Neural progenitor cell (in vitro differentiated cells): ENCODE data around the gene SPECC1L. TPM values are rescaled to one million over a fixed set of nuclear protein-coding genes. Genes with fewer than 3 reads are reported as not detected.

ENCODE experiments used
- DNase-seq: peaks from one replicate; pipeline ENCODE4 v3.0.0-alpha.2; 2016; ENCODE audit warnings: low spot score
- H2AFZ ChIP-seq: fragments of 200-600 bp; sonication (generic); replicated peaks from 2 replicates; pipeline ENCODE4 v1.6.1; 2016; ENCODE audit warnings: antibody characterized with exemption
- H3F3A ChIP-seq: fragments of 200-600 bp; sonication (generic); 2 replicates; pipeline ENCODE4 v1.6.1; 2016; ENCODE audit warnings: antibody characterized with exemption, low read depth
- H3K27ac ChIP-seq: fragments of 200-600 bp; sonication (generic); 2 replicates; pipeline ENCODE4 v1.5.1; 2016; ENCODE audit warnings: mild to moderate bottlenecking
- H3K27me3 ChIP-seq: fragments of 200-600 bp; sonication (generic); 2 replicates; pipeline ENCODE4 v1.6.1; 2016; ENCODE audit warnings: mild to moderate bottlenecking, moderate library complexity
- H3K36me3 ChIP-seq: fragments of 200-600 bp; sonication (generic); 2 replicates; pipeline ENCODE4 v1.5.1; 2016
- H3K4me1 ChIP-seq: fragments of 200-600 bp; sonication (generic); 2 replicates; pipeline ENCODE4 v1.6.1; 2016; ENCODE audit warnings: mixed run types
- H3K4me2 ChIP-seq: fragments of 200-600 bp; sonication (generic); 2 replicates; pipeline ENCODE4 v1.6.1; 2016
- H3K4me3 ChIP-seq: fragments of 200-600 bp; sonication (generic); 2 replicates; pipeline ENCODE4 v1.5.1; 2016
- H3K79me2 ChIP-seq: fragments of 200-600 bp; sonication (generic); 2 replicates; pipeline ENCODE4 v1.6.1; 2016; ENCODE audit warnings: low read depth
- H3K9ac ChIP-seq: fragments of 200-600 bp; sonication (generic); 2 replicates; pipeline ENCODE4 v1.6.1; 2016
- H3K9me3 ChIP-seq: fragments of 200-600 bp; sonication (generic); 2 replicates; pipeline ENCODE4 v1.5.1; 2016; ENCODE audit warnings: low read depth
- H4K20me1 ChIP-seq: fragments of 200-600 bp; sonication (generic); 2 replicates; pipeline ENCODE4 v1.6.1; 2016; ENCODE audit warnings: low read depth
- H3K27ac Mint-ChIP-seq: 3 replicates; pipeline ENCODE4 v1.8.0; 2021; ENCODE audit warnings: mixed read lengths
- H3K27me3 Mint-ChIP-seq: 2 replicates; pipeline ENCODE4 v1.8.0; 2022; ENCODE audit warnings: low read depth, mild to moderate bottlenecking, inconsistent platforms, moderate library complexity, mixed read lengths; ENCODE audit not compliant: insufficient read depth
- H3K36me3 Mint-ChIP-seq: 3 replicates; pipeline ENCODE4 v1.8.0; 2021; ENCODE audit warnings: mixed read lengths
- H3K4me1 Mint-ChIP-seq: 3 replicates; pipeline ENCODE4 v1.8.0; 2021; ENCODE audit warnings: mixed read lengths
- H3K4me3 Mint-ChIP-seq: 3 replicates; pipeline ENCODE4 v1.8.0; 2021; ENCODE audit warnings: mild to moderate bottlenecking, moderate library complexity, mixed read lengths
- H3K9me3 Mint-ChIP-seq: 3 replicates; pipeline ENCODE4 v1.8.0; 2020; ENCODE audit warnings: mixed read lengths
- CTCF ChIP-seq: fragments of 200-600 bp; sonication (generic); IDR thresholded peaks from 2 replicates; pipeline ENCODE4 v1.5.1; 2017; ENCODE audit warnings: antibody characterized with exemption, mild to moderate bottlenecking
- EZH2 ChIP-seq: fragments of 200-600 bp; sonication (generic); IDR thresholded peaks from 2 replicates; pipeline ENCODE4 v1.6.1; 2017; ENCODE audit warnings: antibody characterized with exemption, mild to moderate bottlenecking, moderate library complexity
- EZH2phosphoT487 ChIP-seq: fragments of 200-600 bp; sonication (generic); IDR thresholded peaks from 2 replicates; pipeline ENCODE4 v1.6.1; 2017; ENCODE audit warnings: antibody characterized with exemption
- total RNA-seq: library from RNA; depleted of rRNA; stranded (reverse); fragments of >200 nt; gene quantifications from 2 replicates; pipeline ENCODE4 v1.2.3, GENCODE V29; 2015; ENCODE audit warnings: low replicate concordance

The SPECC1L gene
- total RNA-seq, 1 donor from 2014 or later = 48.9 TPM

GRCh38 chr22:24325105-24325757, 54.6 kb downstream of the SPECC1L start:
- Histone ChIP-seq H3F3A (no peaks in the 10 kb centered on the region), H3K27me3 (no peaks in the 10 kb centered on the region), H3K9ac (no peak overlapping the region), H2AFZ (no peak overlapping the region), H3K9me3 (no peaks in the 10 kb centered on the region), H4K20me1 (peaks cover 15% of the 10 kb centered on the region), H3K79me2 (no peaks in the 10 kb centered on the region), H3K4me2 (no peak overlapping the region), H3K36me3 (peaks cover 10% of the 10 kb centered on the region), H3K4me1 (no peaks in the 10 kb centered on the region), H3K4me3 (no peak overlapping the region), H3K27ac (no peak overlapping the region)
- no peak overlapping the region for H3K27ac Mint-ChIP-seq
- peaks cover 22% of the 10 kb centered on the region for H3K36me3 Mint-ChIP-seq
- peak; percentile 48 for DNase-seq
- no peaks in the 10 kb centered on the region for H3K4me1 Mint-ChIP-seq
- TF ChIP-seq EZH2phosphoT487 (no peak), EZH2 (no peak), CTCF (peak; percentile 61)
- H3K4me3 Mint-ChIP-seq = no peak overlapping the region
- H3K9me3 Mint-ChIP-seq = no peaks in the 10 kb centered on the region
- no peaks in the 10 kb centered on the region for H3K27me3 Mint-ChIP-seq

DNA sequence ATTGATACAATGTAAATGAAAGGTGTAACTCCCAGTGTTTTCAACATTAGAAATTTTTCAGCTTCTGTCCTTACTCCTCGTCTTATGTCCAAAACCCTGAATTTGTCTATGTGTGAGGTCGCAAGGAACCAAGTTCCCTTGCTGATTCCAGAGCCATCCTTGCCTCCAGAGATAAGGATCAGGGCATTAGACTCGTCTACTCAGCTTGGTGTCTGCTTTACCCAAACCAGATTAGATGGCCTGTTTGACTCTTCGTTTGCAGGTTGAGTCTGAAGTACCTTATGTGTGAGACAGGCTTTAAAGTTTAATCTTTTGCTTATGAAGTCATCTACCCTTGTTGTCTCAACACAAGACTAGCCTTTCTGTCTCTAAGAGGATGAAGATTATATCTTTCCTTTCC, 55.6 kb downstream of the SPECC1L start:
- no peaks in the 10 kb centered on the region for H3K9me3 ChIP-seq
- Mint-ChIP-seq H3K4me1 (no peaks in the 10 kb centered on the region), H3K9me3 (no peaks in the 10 kb centered on the region), H3K27ac (no peak overlapping the region), H3K4me3 (no peak overlapping the region), H3K36me3 (peaks cover 27% of the 10 kb centered on the region), H3K27me3 (no peaks in the 10 kb centered on the region)
- H3K9ac ChIP-seq = no peak overlapping the region
- H3F3A ChIP-seq = no peaks in the 10 kb centered on the region
- no peak for DNase-seq
- H3K4me1 ChIP-seq = no peaks in the 10 kb centered on the region
- H3K79me2 ChIP-seq = no peaks in the 10 kb centered on the region
- TF ChIP-seq EZH2phosphoT487 (no peak), EZH2 (no peak), CTCF (no peak)
- no peak overlapping the region for H3K4me3 ChIP-seq
- peaks cover 10% of the 10 kb centered on the region for H3K36me3 ChIP-seq
- no peak overlapping the region for H3K4me2 ChIP-seq
- no peaks in the 10 kb centered on the region for H3K27me3 ChIP-seq
- no peak overlapping the region for H2AFZ ChIP-seq
- H4K20me1 ChIP-seq = peaks cover 15% of the 10 kb centered on the region
- no peak overlapping the region for H3K27ac ChIP-seq

- no peaks in the 10 kb centered on the region for H3F3A ChIP-seq
- H3K4me3 Mint-ChIP-seq = no peak overlapping the region
Observed at GRCh38 chr22:24327832-24328231, 57.2 kb downstream of the SPECC1L start.

More at GRCh38 chr22:24327832-24328231, 57.2 kb downstream of the SPECC1L start:
- no peak overlapping the region for H3K27ac ChIP-seq
- no peak overlapping the region for H3K9ac ChIP-seq
- no peak overlapping the region for H2AFZ ChIP-seq
- H3K4me3 ChIP-seq = no peak overlapping the region
- Mint-ChIP-seq H3K27ac (no peak overlapping the region), H3K27me3 (no peaks in the 10 kb centered on the region), H3K36me3 (peaks cover 21% of the 10 kb centered on the region), H3K9me3 (no peaks in the 10 kb centered on the region), H3K4me1 (no peaks in the 10 kb centered on the region)
- peaks cover 15% of the 10 kb centered on the region for H4K20me1 ChIP-seq
- H3K4me1 ChIP-seq = no peaks in the 10 kb centered on the region
- H3K27me3 ChIP-seq = no peaks in the 10 kb centered on the region
- H3K9me3 ChIP-seq = no peaks in the 10 kb centered on the region
- no peaks in the 10 kb centered on the region for H3K79me2 ChIP-seq
- H3K4me2 ChIP-seq = no peak overlapping the region
- TF ChIP-seq EZH2phosphoT487 (no peak), EZH2 (no peak), CTCF (no peak)
- DNase-seq = no peak
- H3K36me3 ChIP-seq = peaks cover 10% of the 10 kb centered on the region
